ENCODE data around the gene DGAT2. TPM values are rescaled to one million over a fixed set of nuclear protein-coding genes. Genes with fewer than 3 reads are reported as not detected.

Gene DGAT2
- total RNA-seq, 1 donor from 2014 or later: 1.7 TPM

GRCh38 chr11:75796091-75796435 lies 27.5 kb downstream of the DGAT2 start:
- Histone ChIP-seq H2AFZ (replicated peaks) (no peak overlapping the region), H3K36me3 (no peaks in the 10 kb centered on the region), H3K9ac (no peak overlapping the region), H3K79me2 (ENCODE audit: low read depth) (no peaks in the 10 kb centered on the region), H3K4me3 (no peak overlapping the region), H3K4me2 (no peak overlapping the region), H3K27me3 (no peaks in the 10 kb centered on the region), H3K9me3 (ENCODE audit: low read depth) (no peaks in the 10 kb centered on the region), H3K4me1 (no peaks in the 10 kb centered on the region), H3F3A (ENCODE audit: low read depth) (no peaks in the 10 kb centered on the region), H4K20me1 (ENCODE audit: low read depth) (no peaks in the 10 kb centered on the region), H3K27ac (no peak overlapping the region)
- H3K9me3 Mint-ChIP-seq: no peaks in the 10 kb centered on the region
- H3K27ac Mint-ChIP-seq: no peak overlapping the region
- peaks cover 10% of the 10 kb centered on the region for H3K4me1 Mint-ChIP-seq
- peaks cover 7% of the 10 kb centered on the region for H3K27me3 Mint-ChIP-seq (ENCODE audit: insufficient read depth, low read depth)
- TF ChIP-seq, protein P1, sequence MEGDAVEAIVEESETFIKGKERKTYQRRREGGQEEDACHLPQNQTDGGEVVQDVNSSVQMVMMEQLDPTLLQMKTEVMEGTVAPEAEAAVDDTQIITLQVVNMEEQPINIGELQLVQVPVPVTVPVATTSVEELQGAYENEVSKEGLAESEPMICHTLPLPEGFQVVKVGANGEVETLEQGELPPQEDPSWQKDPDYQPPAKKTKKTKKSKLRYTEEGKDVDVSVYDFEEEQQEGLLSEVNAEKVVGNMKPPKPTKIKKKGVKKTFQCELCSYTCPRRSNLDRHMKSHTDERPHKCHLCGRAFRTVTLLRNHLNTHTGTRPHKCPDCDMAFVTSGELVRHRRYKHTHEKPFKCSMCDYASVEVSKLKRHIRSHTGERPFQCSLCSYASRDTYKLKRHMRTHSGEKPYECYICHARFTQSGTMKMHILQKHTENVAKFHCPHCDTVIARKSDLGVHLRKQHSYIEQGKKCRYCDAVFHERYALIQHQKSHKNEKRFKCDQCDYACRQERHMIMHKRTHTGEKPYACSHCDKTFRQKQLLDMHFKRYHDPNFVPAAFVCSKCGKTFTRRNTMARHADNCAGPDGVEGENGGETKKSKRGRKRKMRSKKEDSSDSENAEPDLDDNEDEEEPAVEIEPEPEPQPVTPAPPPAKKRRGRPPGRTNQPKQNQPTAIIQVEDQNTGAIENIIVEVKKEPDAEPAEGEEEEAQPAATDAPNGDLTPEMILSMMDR (IDR thresholded peaks at IDR 0.05): no peak
- TF ChIP-seq EZH2phosphoT487 (IDR thresholded peaks at IDR 0.05): no peak
- no peak for TF ChIP-seq EZH2 (IDR thresholded peaks at IDR 0.05)
- no peaks in the 10 kb centered on the region for H3K36me3 Mint-ChIP-seq
- DNase-seq (ENCODE audit: low spot score): no peak
- no peak overlapping the region for H3K4me3 Mint-ChIP-seq

DNA sequence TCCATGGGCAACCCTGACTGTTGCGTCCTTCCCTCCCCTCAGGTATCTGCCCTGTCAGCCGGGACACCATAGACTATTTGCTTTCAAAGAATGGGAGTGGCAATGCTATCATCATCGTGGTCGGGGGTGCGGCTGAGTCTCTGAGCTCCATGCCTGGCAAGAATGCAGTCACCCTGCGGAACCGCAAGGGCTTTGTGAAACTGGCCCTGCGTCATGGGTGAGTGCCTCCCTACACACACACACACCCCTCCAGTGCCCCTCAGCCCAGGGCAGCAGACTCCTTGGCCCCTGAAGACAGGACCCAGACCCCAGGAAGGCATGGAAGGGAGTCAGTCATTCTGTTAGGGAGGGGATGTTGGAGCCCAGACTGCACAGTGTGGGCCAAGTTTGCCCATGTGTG lies 28.5 kb downstream of the DGAT2 start:
- Histone ChIP-seq H3K4me1 (no peaks in the 10 kb centered on the region), H3K79me2 (ENCODE audit: low read depth) (no peaks in the 10 kb centered on the region), H2AFZ (replicated peaks) (no peak overlapping the region), H4K20me1 (ENCODE audit: low read depth) (no peaks in the 10 kb centered on the region), H3K27me3 (no peaks in the 10 kb centered on the region), H3K9ac (no peak overlapping the region), H3K4me2 (no peak overlapping the region), H3F3A (ENCODE audit: low read depth) (no peaks in the 10 kb centered on the region), H3K9me3 (ENCODE audit: low read depth) (no peaks in the 10 kb centered on the region), H3K4me3 (no peak overlapping the region), H3K27ac (no peak overlapping the region), H3K36me3 (no peaks in the 10 kb centered on the region)
- Mint-ChIP-seq H3K9me3 (no peaks in the 10 kb centered on the region), H3K36me3 (no peaks in the 10 kb centered on the region), H3K27me3 (ENCODE audit: insufficient read depth, low read depth) (peaks cover 7% of the 10 kb centered on the region), H3K27ac (no peak overlapping the region), H3K4me3 (no peak overlapping the region), H3K4me1 (peaks cover 10% of the 10 kb centered on the region)
- TF ChIP-seq EZH2phosphoT487 (IDR thresholded peaks at IDR 0.05) (no peak), EZH2 (IDR thresholded peaks at IDR 0.05) (no peak)
- TF ChIP-seq, protein P1 (IDR thresholded peaks at IDR 0.05): no peak
- DNase-seq (ENCODE audit: low spot score): no peak

DNA sequence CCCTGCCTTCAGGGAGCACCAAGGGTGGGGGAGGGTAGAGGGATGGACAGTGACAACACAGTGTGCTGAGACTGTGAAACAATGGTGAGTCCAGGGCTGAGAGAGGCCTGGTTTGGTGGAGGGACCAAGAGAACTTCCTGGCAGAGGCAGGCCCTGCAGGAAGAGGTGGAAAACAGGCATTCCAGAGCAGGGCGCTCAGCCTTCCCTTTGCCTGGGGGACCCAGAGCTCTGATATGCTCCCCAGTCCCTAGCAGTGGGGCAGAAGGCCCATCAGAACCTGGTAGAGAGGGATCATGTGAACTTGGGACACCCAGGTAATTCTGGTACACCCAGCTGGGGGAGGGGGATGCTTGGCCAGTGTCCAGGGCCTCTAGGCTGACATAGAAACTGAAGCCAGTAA lies 29.2 kb downstream of the DGAT2 start:
- Mint-ChIP-seq H3K9me3 (no peaks in the 10 kb centered on the region), H3K4me3 (no peak overlapping the region), H3K4me1 (peaks cover 10% of the 10 kb centered on the region), H3K36me3 (no peaks in the 10 kb centered on the region), H3K27me3 (ENCODE audit: insufficient read depth, low read depth) (peaks cover 9% of the 10 kb centered on the region), H3K27ac (no peak overlapping the region)
- no peaks in the 10 kb centered on the region for H3K36me3 ChIP-seq
- no peak overlapping the region for H3K4me3 ChIP-seq
- H3K79me2 ChIP-seq (ENCODE audit: low read depth): no peaks in the 10 kb centered on the region
- TF ChIP-seq EZH2phosphoT487 (IDR thresholded peaks at IDR 0.05): no peak
- no peak for TF ChIP-seq EZH2 (IDR thresholded peaks at IDR 0.05)
- TF ChIP-seq, protein P1 (IDR thresholded peaks at IDR 0.05): no peak
- no peak overlapping the region for H3K4me2 ChIP-seq
- no peak for DNase-seq (ENCODE audit: low spot score)
- no peak overlapping the region for H3K27ac ChIP-seq
- H3K4me1 ChIP-seq: no peaks in the 10 kb centered on the region
- no peaks in the 10 kb centered on the region for H3K27me3 ChIP-seq
- no peak overlapping the region for H2AFZ ChIP-seq (replicated peaks)
- H3F3A ChIP-seq (ENCODE audit: low read depth): no peaks in the 10 kb centered on the region
- H3K9ac ChIP-seq: no peak overlapping the region
- H3K9me3 ChIP-seq (ENCODE audit: low read depth): no peaks in the 10 kb centered on the region
- no peaks in the 10 kb centered on the region for H4K20me1 ChIP-seq (ENCODE audit: low read depth)

Data from neural progenitor cell (in vitro differentiated cells).